AG10803 (cell line): ENCODE results near the gene ZNF586.
"Not testable (repeated sequence)": the region's sequence is repeated elsewhere in the genome, so short reads cannot be mapped to it uniquely, and the experiment has no call there.

Experiments used
- DNase-seq: peaks from one replicate; pipeline ENCODE4 v3.0.0; 2010; ENCODE audit warnings: low read depth
- H3K4me3 ChIP-seq: 2 replicates; pipeline ENCODE4 v1.5.1; 2011; ENCODE audit warnings: mild to moderate bottlenecking, low read length, control low read depth
- CTCF ChIP-seq: conservative IDR thresholded peaks from 2 replicates; pipeline ENCODE4 v1.5.1; 2011; ENCODE audit warnings: mild to moderate bottlenecking, low read length, control low read depth, inconsistent platforms

The ZNF586 gene

GRCh38 chr19:57769345-57770131 is at the start of gene ZNF586:
Gene ZNF586, plus strand, starts transcription at chr19:57769676. Its CDS starts 167 bp downstream, at chr19:57769843.
- H3K4me3 ChIP-seq, result peak within 1 kb of the TSS; percentile 82
- TF ChIP-seq CTCF, result no peak
- peak; percentile 91 for DNase-seq

- TF ChIP-seq CTCF, result no peak
- no peak overlapping the region for H3K4me3 ChIP-seq
- no peak for DNase-seq
Observed at GRCh38 chr19:57719901-57720519, 49.5 kb upstream of the ZNF586 start.

DNA sequence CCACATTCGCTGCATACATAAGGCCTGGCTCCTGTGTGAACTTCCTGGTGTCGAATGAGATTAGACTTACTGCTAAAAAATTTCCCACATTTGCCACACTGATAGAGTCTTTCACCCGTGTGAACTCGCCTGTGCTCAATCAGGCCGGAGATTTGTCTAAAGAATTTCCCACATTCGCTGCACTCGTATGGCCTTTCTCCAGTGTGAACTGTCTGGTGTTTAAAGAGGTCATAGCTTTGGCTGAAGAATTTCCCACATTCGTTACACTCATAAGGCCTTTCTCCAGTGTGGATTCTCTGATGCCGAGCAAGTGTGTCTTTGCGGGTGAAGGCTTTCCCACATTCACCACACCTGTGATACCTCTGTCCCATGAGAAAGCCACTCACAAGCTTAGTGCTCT is 48.6 kb upstream of the ZNF586 start:
- no peak for DNase-seq
- H3K4me3 ChIP-seq, result no peak overlapping the region
- TF ChIP-seq CTCF, result no peak

DNA sequence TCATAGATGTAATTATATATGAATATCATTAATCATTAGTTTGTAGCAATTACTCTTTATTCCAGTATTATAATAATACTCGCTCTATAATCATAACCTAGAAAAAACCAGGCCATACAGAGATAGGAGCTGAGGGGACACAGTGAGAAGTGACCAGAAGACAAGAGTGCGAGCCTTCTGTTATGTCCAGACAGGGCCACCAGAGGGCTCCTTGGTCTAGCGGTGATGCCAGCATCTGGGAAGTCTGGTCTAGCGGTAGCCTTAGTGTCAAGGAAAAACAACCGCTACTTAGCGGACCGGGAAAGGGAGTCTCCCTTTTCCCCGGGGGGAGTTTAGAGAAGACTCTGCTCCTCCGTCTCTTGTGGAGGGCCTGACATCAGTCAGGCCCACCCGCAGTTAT is 31.2 kb upstream of the ZNF586 start:
- DNase-seq, result peak; percentile 41
- peak; percentile 50 for TF ChIP-seq CTCF
- H3K4me3 ChIP-seq, result not testable (repeated sequence)

GRCh38 chr19:57738770-57739169 is 30.7 kb upstream of the ZNF586 start:
- not testable (repeated sequence) for DNase-seq, H3K4me3 ChIP-seq

- no peak for TF ChIP-seq CTCF
- DNase-seq, result peak; percentile 89
- peak within 1 kb of the TSS; percentile 96 for H3K4me3 ChIP-seq
Observed at GRCh38 chr19:57746580-57747471, 22.6 kb upstream of the ZNF586 start, which contains the start of gene ZNF776. Gene ZNF776, plus strand, starts transcription at chr19:57746815. Its CDS starts 244 bp downstream, at chr19:57747059.

GRCh38 chr19:57747472-57747807 is 22.0 kb upstream of the ZNF586 start:
- peak overlapping the region; percentile 96 for H3K4me3 ChIP-seq
- DNase-seq, result no peak
- no peak for TF ChIP-seq CTCF
